Measurements from ENCODE around the gene SGPL1. TPM values are rescaled to one million over a fixed set of nuclear protein-coding genes. Genes with fewer than 3 reads are reported as not detected.

SGPL1 gene
- total RNA-seq, 1 experiment from 2014 or later, result 93.8 TPM

- ChIA-PET POLR2A (no interaction called here), CTCF (interaction anchor here (1.5 kb wide), 1 partner anchor 16 kb away, joined by 7 read pairs; no protein-coding TSS in a partner anchor)
- no TSS peak for BruUV-seq (replicated peaks)
- intact Hi-C loops (cut with micrococcal nuclease), result no loop called here
- no peak for TF ChIP-seq CTCF (IDR thresholded peaks at IDR 0.05; ENCODE audit: unreplicated experiment)
- H3K9me3 Mint-ChIP-seq (ENCODE audit: unreplicated experiment), result no peaks in the 10 kb centered on the region
- DNase-seq (ENCODE audit: unreplicated experiment), result no peak
- no peaks in the 10 kb centered on the region for H3K36me3 Mint-ChIP-seq (ENCODE audit: insufficient read depth, unreplicated experiment)
- no peak overlapping the region for H3K4me3 Mint-ChIP-seq (ENCODE audit: unreplicated experiment)
- H3K27me3 Mint-ChIP-seq (ENCODE audit: insufficient read depth, unreplicated experiment), result peaks cover 84% of the 10 kb centered on the region
- H3K4me1 Mint-ChIP-seq (ENCODE audit: insufficient read depth, unreplicated experiment), result no peaks in the 10 kb centered on the region
- H3K27ac Mint-ChIP-seq (ENCODE audit: low read depth, unreplicated experiment), result no peak overlapping the region
Measured at GRCh38 chr10:70909326-70909935, 93.7 kb downstream of the SGPL1 start.

DNA sequence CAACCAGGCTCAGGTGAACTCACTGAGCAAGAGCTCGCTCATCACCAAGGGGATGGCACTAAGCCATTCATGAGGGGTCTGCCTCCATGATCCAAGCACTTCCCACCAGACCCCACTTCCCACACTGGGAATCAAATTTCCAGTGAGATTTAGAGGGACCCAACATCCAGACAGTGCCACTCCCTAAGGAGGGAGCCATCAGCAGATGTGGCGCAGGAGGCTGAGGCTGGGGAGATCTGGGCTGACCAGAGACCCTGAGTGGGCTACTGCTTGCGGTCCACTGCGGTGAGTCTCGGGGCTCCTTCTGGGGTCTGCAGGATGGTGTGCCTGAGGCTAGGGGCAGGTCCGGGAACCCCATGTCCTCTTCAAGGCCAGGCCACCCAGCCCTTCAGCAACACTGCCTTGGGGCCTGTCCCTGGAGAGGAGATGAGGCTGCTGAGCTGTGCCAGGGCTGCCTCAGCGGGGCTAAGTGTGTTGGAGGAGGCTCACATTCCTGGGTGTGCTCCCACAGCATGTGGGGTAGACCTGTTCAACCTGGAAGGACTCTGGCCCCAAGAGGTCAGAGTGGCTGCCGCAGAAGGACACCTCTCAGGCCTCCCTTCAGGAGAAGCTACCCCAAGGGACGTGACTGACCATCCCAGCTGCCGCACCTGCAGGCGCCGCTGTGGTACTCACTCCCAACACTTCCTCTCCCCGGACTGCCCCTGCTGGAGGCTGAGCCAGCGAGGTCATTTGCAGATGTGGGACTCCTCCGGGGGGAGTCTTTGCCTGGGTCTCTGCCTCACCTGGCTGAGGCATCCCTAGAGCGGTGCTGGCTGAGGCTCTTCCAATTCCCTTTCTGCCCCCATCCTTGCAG is 95.0 kb downstream of the SGPL1 start:
- Mint-ChIP-seq H3K9me3 (ENCODE audit: unreplicated experiment) (no peaks in the 10 kb centered on the region), H3K4me1 (ENCODE audit: insufficient read depth, unreplicated experiment) (no peaks in the 10 kb centered on the region)
- POLR2A ChIA-PET, result no interaction called here

GRCh38 chr10:70911386-70911785 is 95.6 kb downstream of the SGPL1 start:
- no peak overlapping the region for H3K27ac Mint-ChIP-seq (ENCODE audit: low read depth, unreplicated experiment)
- no peak for TF ChIP-seq CTCF (IDR thresholded peaks at IDR 0.05; ENCODE audit: unreplicated experiment)
- no TSS peak for BruUV-seq (replicated peaks)
- H3K4me1 Mint-ChIP-seq (ENCODE audit: insufficient read depth, unreplicated experiment), result no peaks in the 10 kb centered on the region
- POLR2A ChIA-PET, result no interaction called here
- H3K27me3 Mint-ChIP-seq (ENCODE audit: insufficient read depth, unreplicated experiment), result peaks cover 85% of the 10 kb centered on the region
- CTCF ChIA-PET, result interaction anchor here (0.6 to 1.1 kb wide), 3 partner anchors 13 to 715 kb away, joined by 3 to 4 read pairs (median 3); no protein-coding TSS in a partner anchor
- no peaks in the 10 kb centered on the region for H3K36me3 Mint-ChIP-seq (ENCODE audit: insufficient read depth, unreplicated experiment)
- intact Hi-C loops (cut with micrococcal nuclease), result no loop called here
- no peak overlapping the region for H3K4me3 Mint-ChIP-seq (ENCODE audit: unreplicated experiment)
- DNase-seq (ENCODE audit: unreplicated experiment), result no peak
- H3K9me3 Mint-ChIP-seq (ENCODE audit: unreplicated experiment), result no peaks in the 10 kb centered on the region

More for the DNA sequence above, 95.0 kb downstream of the SGPL1 start:
- CTCF ChIA-PET, result interaction anchor here (0.6 kb wide), 1 partner anchor 393 kb away, joined by 3 read pairs; no protein-coding TSS in a partner anchor
- no TSS peak for BruUV-seq (replicated peaks)
- H3K27me3 Mint-ChIP-seq (ENCODE audit: insufficient read depth, unreplicated experiment), result peaks cover 84% of the 10 kb centered on the region
- H3K4me3 Mint-ChIP-seq (ENCODE audit: unreplicated experiment), result no peak overlapping the region
- H3K36me3 Mint-ChIP-seq (ENCODE audit: insufficient read depth, unreplicated experiment), result no peaks in the 10 kb centered on the region
- DNase-seq (ENCODE audit: unreplicated experiment), result no peak
- no peak for TF ChIP-seq CTCF (IDR thresholded peaks at IDR 0.05; ENCODE audit: unreplicated experiment)
- H3K27ac Mint-ChIP-seq (ENCODE audit: low read depth, unreplicated experiment), result no peak overlapping the region
- intact Hi-C loops (cut with micrococcal nuclease), result no loop called here

DNA sequence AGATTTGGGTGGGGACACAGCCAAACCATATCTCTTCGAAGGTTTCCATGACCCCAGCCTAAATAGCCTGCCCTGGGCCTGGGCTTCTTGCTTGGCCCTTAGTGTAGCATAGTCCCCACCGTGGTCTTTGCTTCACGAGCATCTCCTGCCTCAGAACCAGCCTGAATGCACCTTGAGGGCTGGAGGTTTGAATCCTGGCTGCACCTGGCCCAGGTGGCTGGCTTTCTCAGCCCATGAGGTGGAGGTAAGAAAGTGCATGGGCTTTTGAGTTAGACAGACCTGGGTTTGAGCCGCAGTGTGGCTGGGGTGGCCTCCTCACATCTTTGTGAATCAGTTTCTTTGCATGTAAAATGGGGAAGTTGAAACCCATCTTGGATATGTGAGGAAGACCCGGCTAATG is 96.8 kb downstream of the SGPL1 start:
- H3K4me3 Mint-ChIP-seq (ENCODE audit: unreplicated experiment), result no peak overlapping the region
- CTCF ChIA-PET, result interaction anchor here (0.7 to 1.2 kb wide), 4 partner anchors 9 to 13 kb away, joined by 3 read pairs; no protein-coding TSS in a partner anchor
- peaks cover 85% of the 10 kb centered on the region for H3K27me3 Mint-ChIP-seq (ENCODE audit: insufficient read depth, unreplicated experiment)
- no peak overlapping the region for H3K27ac Mint-ChIP-seq (ENCODE audit: low read depth, unreplicated experiment)
- H3K36me3 Mint-ChIP-seq (ENCODE audit: insufficient read depth, unreplicated experiment), result no peaks in the 10 kb centered on the region
- DNase-seq (ENCODE audit: unreplicated experiment), result no peak
- TF ChIP-seq CTCF (IDR thresholded peaks at IDR 0.05; ENCODE audit: unreplicated experiment), result no peak
- BruUV-seq (replicated peaks), result no TSS peak
- POLR2A ChIA-PET, result interaction anchor here (0.7 kb wide), 1 partner anchor 377 kb away, joined by 5 read pairs; no protein-coding TSS in a partner anchor
- H3K4me1 Mint-ChIP-seq (ENCODE audit: insufficient read depth, unreplicated experiment), result no peaks in the 10 kb centered on the region
- intact Hi-C loops (cut with micrococcal nuclease), result no loop called here
- no peaks in the 10 kb centered on the region for H3K9me3 Mint-ChIP-seq (ENCODE audit: unreplicated experiment)

Measured in MCF 10A (cell line).